IMR-90 (cell line): ENCODE measurements around the gene GDI2. TPM values are rescaled to one million over a fixed set of nuclear protein-coding genes. Genes with fewer than 3 reads are reported as not detected.

Source experiments
- ATAC-seq: fragments of 200-7000 bp; cut with Tn5 transposase; 2 replicates; pipeline ENCODE4 v1.9.1; 2020; ENCODE audit warnings: low read depth, mild to moderate bottlenecking, moderate library complexity
- BruUV-seq: library from RNA; stranded (reverse); fragments of 400-500 nt; replicated peaks from 2 replicates; lab custom pipeline; 2021; lab: Mats Ljungman, UMichigan
- CTCF ChIA-PET: fragments of 300-600 bp; formaldehyde crosslinking; extraction: SDS; loops from one replicate; lab custom pipeline; 2021; ENCODE audit warnings: antibody characterized with exemption; lab: Yijun Ruan, JAX
- POLR2A ChIA-PET: fragments of 300-600 bp; sonication (Branson Sonifier 250); formaldehyde crosslinking; loops from one replicate; lab custom pipeline; 2022; ENCODE audit warnings: antibody characterized with exemption; ENCODE audit not compliant: unreplicated experiment; lab: Charles Lee
- DNase-seq: peaks from one replicate; pipeline ENCODE4 v3.0.0; 2013
- H2AFZ ChIP-seq: replicated peaks from 2 replicates; pipeline ENCODE3; 2013; ENCODE audit warnings: low read length, mild to moderate bottlenecking; ENCODE audit not compliant: poor library complexity
- H2AK5ac ChIP-seq: 2 replicates; pipeline ENCODE4 v1.6.1; 2013; ENCODE audit warnings: low read depth, low read length, inconsistent platforms
- H2AK9ac ChIP-seq: replicated peaks from 2 replicates; pipeline ENCODE3; 2013; ENCODE audit warnings: mild to moderate bottlenecking, low read depth, low read length, moderate library complexity; ENCODE audit not compliant: poor library complexity
- H2BK120ac ChIP-seq: 2 replicates; pipeline ENCODE4 v1.6.1; 2013; ENCODE audit warnings: low read depth, low read length, inconsistent platforms
- H2BK15ac ChIP-seq: 3 replicates; pipeline ENCODE4 v1.6.1; 2013; ENCODE audit warnings: low read depth, low read length, inconsistent platforms
- H2BK20ac ChIP-seq: 2 replicates; pipeline ENCODE4 v1.6.1; 2013; ENCODE audit warnings: low read depth, mild to moderate bottlenecking, inconsistent platforms, low read length, moderate library complexity
- H2BK5ac ChIP-seq: 2 replicates; pipeline ENCODE4 v1.6.1; 2013; ENCODE audit warnings: mild to moderate bottlenecking, low read depth, low read length, inconsistent platforms; ENCODE audit not compliant: poor library complexity, severe bottlenecking
- H3K14ac ChIP-seq: replicated peaks from 2 replicates; pipeline ENCODE4 v1.6.1; 2013; ENCODE audit warnings: low read depth, low read length, inconsistent platforms
- H3K18ac ChIP-seq: 2 replicates; pipeline ENCODE4 v1.6.1; 2013; ENCODE audit warnings: low read depth, low read length, control low read depth
- H3K23ac ChIP-seq: 2 replicates; pipeline ENCODE4 v1.6.1; 2013; ENCODE audit warnings: low read depth, low read length, inconsistent platforms
- H3K27ac ChIP-seq: 2 replicates; pipeline ENCODE4 v1.5.1; 2013; ENCODE audit warnings: mild to moderate bottlenecking, control low read depth, low read length; ENCODE audit not compliant: insufficient read depth
- H3K27me3 ChIP-seq: 2 replicates; pipeline ENCODE4 v1.6.1; 2013; ENCODE audit warnings: low read length; ENCODE audit not compliant: control insufficient read depth, insufficient read depth
- H3K36me3 ChIP-seq: 2 replicates; pipeline ENCODE4 v1.6.1; 2013; ENCODE audit warnings: low read length, mixed read lengths; ENCODE audit not compliant: control insufficient read depth, insufficient read depth
- H3K4ac ChIP-seq: 2 replicates; pipeline ENCODE4 v1.6.1; 2013; ENCODE audit warnings: low read depth, low read length, inconsistent platforms
- H3K4me1 ChIP-seq: 2 replicates; pipeline ENCODE4 v1.6.1; 2013; ENCODE audit warnings: low read length, mixed read lengths; ENCODE audit not compliant: control insufficient read depth, insufficient read depth
- H3K4me2 ChIP-seq: 2 replicates; pipeline ENCODE4 v1.6.1; 2013; ENCODE audit warnings: low read depth, mild to moderate bottlenecking, control low read depth, low read length, moderate library complexity
- H3K4me3 ChIP-seq: 2 replicates; pipeline ENCODE4 v1.5.1; 2013; ENCODE audit warnings: low read depth, mild to moderate bottlenecking, control low read depth, low read length, moderate library complexity; ENCODE audit not compliant: insufficient read depth
- H3K56ac ChIP-seq: 2 replicates; pipeline ENCODE4 v1.6.1; 2013; ENCODE audit warnings: low read length, inconsistent platforms; ENCODE audit not compliant: insufficient read depth; ENCODE audit errors: extremely low read depth
- H3K79me1 ChIP-seq, 2 experiments: 2 replicates each; pipeline ENCODE4 v1.6.1; 2013; ENCODE audit warnings: low read length in 2 of 2, inconsistent platforms in 1 of 2, low read depth in 1 of 2
- H3K9ac ChIP-seq: 2 replicates; pipeline ENCODE4 v1.6.1; 2013; ENCODE audit warnings: low read depth, low read length, control low read depth
- H3K9me1 ChIP-seq: 2 replicates; pipeline ENCODE4 v1.6.1; 2013; ENCODE audit warnings: low read length, inconsistent platforms; ENCODE audit not compliant: insufficient read depth
- H3K9me3 ChIP-seq: 2 replicates; pipeline ENCODE4 v1.6.1; 2013; ENCODE audit warnings: low read length; ENCODE audit not compliant: control insufficient read depth, insufficient read depth
- H4K20me1 ChIP-seq: 2 replicates; pipeline ENCODE4 v1.6.1; 2013; ENCODE audit warnings: low read length, inconsistent platforms; ENCODE audit not compliant: insufficient read depth
- H4K5ac ChIP-seq: 2 replicates; pipeline ENCODE4 v1.6.1; 2013; ENCODE audit warnings: mild to moderate bottlenecking, low read depth, low read length, control low read depth
- H4K8ac ChIP-seq, 2 experiments: 2 replicates each; pipeline ENCODE4 v1.6.1; 2013; ENCODE audit warnings: low read depth in 2 of 2, low read length in 2 of 2, control low read depth in 1 of 2, inconsistent platforms in 1 of 2
- H4K91ac ChIP-seq: 2 replicates; pipeline ENCODE4 v1.6.1; 2013; ENCODE audit warnings: low read depth, low read length, inconsistent platforms; ENCODE audit not compliant: insufficient read depth
- CTCF ChIP-seq: conservative IDR thresholded peaks from 2 replicates; pipeline ENCODE4 v1.5.1; 2012; ENCODE audit warnings: mild to moderate bottlenecking, low read depth, low read length, improper control_type of control experiment
- MAFK ChIP-seq: IDR thresholded peaks from 2 replicates; pipeline ENCODE4 v1.6.1; 2012; ENCODE audit warnings: low read depth, low read length, improper control_type of control experiment
- MAZ ChIP-seq: IDR thresholded peaks from 2 replicates; pipeline ENCODE4 v1.6.1; 2012; ENCODE audit warnings: low read depth, mild to moderate bottlenecking, low read length, improper control_type of control experiment, moderate library complexity, borderline replicate concordance
- MXI1 ChIP-seq: IDR thresholded peaks from 2 replicates; pipeline ENCODE4 v1.6.1; 2012; ENCODE audit warnings: low read depth, mild to moderate bottlenecking, low read length, moderate library complexity, borderline replicate concordance
- NFE2L2 ChIP-seq: fragments of 150-350 bp; IDR thresholded peaks from 2 replicates; pipeline ENCODE4 v1.6.1; 2016; ENCODE audit warnings: low read depth, mild to moderate bottlenecking, low read length
- RCOR1 ChIP-seq: IDR thresholded peaks from 2 replicates; pipeline ENCODE4 v1.6.1; 2012; ENCODE audit warnings: mild to moderate bottlenecking, low read length, improper control_type of control experiment; ENCODE audit not compliant: insufficient replicate concordance
- RFX5 ChIP-seq: IDR thresholded peaks from 2 replicates; pipeline ENCODE4 v1.8.0; 2012; ENCODE audit warnings: low read depth, mild to moderate bottlenecking, low read length, moderate library complexity
- SMC3 ChIP-seq: fragments of 150-350 bp; IDR thresholded peaks from 2 replicates; pipeline ENCODE4 v1.6.1; 2016; ENCODE audit warnings: low read depth, mild to moderate bottlenecking, antibody characterized with exemption, low read length, moderate library complexity
- USF2 ChIP-seq: fragments of 150-350 bp; IDR thresholded peaks from 2 replicates; pipeline ENCODE4 v1.6.1; 2017; ENCODE audit warnings: mild to moderate bottlenecking, antibody characterized with exemption, low read length, low read depth
- WGBS, 2 experiments: methylation state at CpG; one replicate each; pipeline versions ENCODE4 v1.1.5 to v1.1.7; 2013; ENCODE audit warnings: missing lambda C conversion rate in 2 of 2; ENCODE audit not compliant: insufficient read length in 1 of 2; ENCODE audit errors: extremely low coverage in 2 of 2; 5-methylcytosine and 5-hydroxymethylcytosine counted together
- dilution Hi-C: fragments of 300-500 bp; cut with HindIII; formaldehyde crosslinking; loops from one replicate; pipeline ENCODE4 v1.14.3; 2018; ENCODE audit warnings: low sequenced_read_pairs; ENCODE audit not compliant: unreplicated experiment
- in situ Hi-C: fragments of 300-500 bp; cut with MboI; formaldehyde crosslinking; loops from 3 replicates; pipeline ENCODE4 v1.14.3; 2019; ENCODE audit warnings: low sequenced_read_pairs, inconsistent platforms, mixed read lengths
- intact Hi-C: fragments of 100-400 bp; cut with micrococcal nuclease; formaldehyde crosslinking; loops from 2 replicates; pipeline ENCODE4 v1.10.0; 2022
- polyA plus RNA-seq, 3 experiments: library from polyadenylated mRNA; depleted of rRNA; stranded (reverse); fragments of >200 nt; gene quantifications; 2 replicates each; pipeline ENCODE4 v1.2.3, GENCODE V29; 2012; ENCODE audit warnings: low replicate concordance in 1 of 3
- total RNA-seq: library from RNA; depleted of rRNA; stranded (reverse); fragments of >200 nt; gene quantifications from 2 replicates; pipeline ENCODE4 v1.2.3, GENCODE V29; 2012

GDI2 gene
- total and polyA plus RNA-seq, 2 of the 4 experiments (the other 2 are of a cell fraction), result 171 to 396 TPM

DNA sequence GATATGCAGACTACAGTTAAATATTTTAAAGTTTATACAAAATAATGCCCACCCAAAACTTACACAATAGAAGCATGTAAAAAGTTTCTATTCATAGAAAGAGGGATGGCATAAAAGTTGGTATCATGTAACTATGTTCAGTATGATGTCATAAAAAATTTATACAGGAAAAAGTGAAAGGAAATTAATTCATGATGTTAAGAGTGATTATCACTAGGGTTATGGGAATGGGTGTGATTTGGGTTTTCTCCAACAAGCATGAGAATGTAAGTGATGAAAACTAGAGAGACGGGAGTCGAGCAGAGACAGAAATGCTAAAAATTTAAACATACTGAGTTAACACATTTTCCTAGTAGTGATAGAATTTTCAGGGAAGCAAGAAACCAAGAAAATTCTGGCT lies 52.7 kb downstream of the GDI2 start:
- no peak overlapping the region for H3K4me3 ChIP-seq
- no peak overlapping the region for H2BK5ac ChIP-seq
- no peak overlapping the region for H2BK20ac ChIP-seq
- H4K91ac ChIP-seq, result no peak overlapping the region
- no peaks in the 10 kb centered on the region for H3K9me3 ChIP-seq
- H3K4me1 ChIP-seq, result no peaks in the 10 kb centered on the region
- no peak overlapping the region for H3K18ac ChIP-seq
- TF ChIP-seq MXI1, result no peak
- no peak for TF ChIP-seq USF2
- no peak for TF ChIP-seq CTCF
- no peak for TF ChIP-seq SMC3
- TF ChIP-seq NFE2L2, result no peak
- TF ChIP-seq RCOR1, result no peak
- no peak for TF ChIP-seq RFX5
- TF ChIP-seq MAFK, result no peak
- TF ChIP-seq MAZ, result no peak
- no peak overlapping the region for H3K14ac ChIP-seq
- H2AK9ac ChIP-seq, result no peak overlapping the region
- no CpG with 5 or more reads among the region's 2 CpGs for WGBS, 2 experiments
- peaks cover 48% of the 10 kb centered on the region for H3K36me3 ChIP-seq
- no peak overlapping the region for H2AK5ac ChIP-seq
- peaks cover 13% of the 10 kb centered on the region; the same call in 1 of the 2 replicates for H4K20me1 ChIP-seq
- H2AFZ ChIP-seq, result no peak overlapping the region
- no TSS peak for BruUV-seq
- H3K4ac ChIP-seq, result no peak overlapping the region
- no peak overlapping the region for H2BK120ac ChIP-seq
- in situ Hi-C loops (no loop called here), dilution Hi-C loops (no loop called here), intact Hi-C loops (no loop called here)
- H2BK15ac ChIP-seq, result no peak overlapping the region
- H3K9me1 ChIP-seq, result peaks cover 5% of the 10 kb centered on the region; the same call in 1 of the 2 replicates
- ChIA-PET CTCF (no interaction called here), POLR2A (no interaction called here)
- DNase-seq, result no peak
- no peak overlapping the region for H4K5ac ChIP-seq
- no peaks in the 10 kb centered on the region for H3K27me3 ChIP-seq
- no peak overlapping the region for H3K4me2 ChIP-seq
- no peak overlapping the region for H3K56ac ChIP-seq
- H3K23ac ChIP-seq, result no peak overlapping the region
- no peak overlapping the region for H4K8ac ChIP-seq
- H3K27ac ChIP-seq, result no peak overlapping the region
- H3K9ac ChIP-seq, result no peak overlapping the region
- ATAC-seq, result no peak
- peaks cover 20 to 37% of the 10 kb centered on the region in 2 experiments for H3K79me1 ChIP-seq
